Cardiac fibroblast (primary cell): ENCODE data around the gene YPEL4.
A peak's percentile ranks its signal among the peaks of the same experiment; 100 is the strongest.

ENCODE experiments used
- DNase-seq, 2 donors: peaks; one replicate each; pipeline versions ENCODE4 v3.0.0 to v3.0.0-alpha.2; 2010; ENCODE audit warnings: low read depth in 2 of 2
- H3K4me3 ChIP-seq, 2 donors: replicated peaks in 1 of 2; 1 replicate in 1 of 2; 2 replicates in 1 of 2; pipeline ENCODE4 v1.5.1; 2011; ENCODE audit warnings: low read depth in 2 of 2, low read length in 2 of 2, mild to moderate bottlenecking in 2 of 2, moderate library complexity in 1 of 2
- TF ChIP-seq, protein P1 (sequence below): IDR thresholded peaks from one replicate; pipeline ENCODE4 v1.5.1; 2011; ENCODE audit warnings: low read depth, mild to moderate bottlenecking, low read length, inconsistent platforms

The YPEL4 gene

DNA sequence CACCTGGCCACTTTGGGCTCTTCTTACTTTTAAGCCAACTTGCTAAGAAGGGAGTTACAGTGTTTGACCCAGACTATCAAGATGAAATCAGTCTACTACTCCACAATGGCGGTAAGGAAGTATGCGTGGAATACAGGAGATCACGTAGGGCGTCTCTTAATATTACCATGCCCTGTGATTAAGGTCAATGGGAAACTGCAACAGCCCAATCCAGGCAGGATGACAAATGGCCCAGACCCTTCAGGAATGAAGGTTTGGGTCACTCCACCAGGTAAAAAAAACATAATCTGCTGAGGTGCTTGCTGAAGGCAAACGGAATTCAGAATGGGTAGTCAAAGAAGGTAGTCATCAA lies 1.0 kb upstream of the YPEL4 start:
- no peak for DNase-seq
- TF ChIP-seq, protein P1, sequence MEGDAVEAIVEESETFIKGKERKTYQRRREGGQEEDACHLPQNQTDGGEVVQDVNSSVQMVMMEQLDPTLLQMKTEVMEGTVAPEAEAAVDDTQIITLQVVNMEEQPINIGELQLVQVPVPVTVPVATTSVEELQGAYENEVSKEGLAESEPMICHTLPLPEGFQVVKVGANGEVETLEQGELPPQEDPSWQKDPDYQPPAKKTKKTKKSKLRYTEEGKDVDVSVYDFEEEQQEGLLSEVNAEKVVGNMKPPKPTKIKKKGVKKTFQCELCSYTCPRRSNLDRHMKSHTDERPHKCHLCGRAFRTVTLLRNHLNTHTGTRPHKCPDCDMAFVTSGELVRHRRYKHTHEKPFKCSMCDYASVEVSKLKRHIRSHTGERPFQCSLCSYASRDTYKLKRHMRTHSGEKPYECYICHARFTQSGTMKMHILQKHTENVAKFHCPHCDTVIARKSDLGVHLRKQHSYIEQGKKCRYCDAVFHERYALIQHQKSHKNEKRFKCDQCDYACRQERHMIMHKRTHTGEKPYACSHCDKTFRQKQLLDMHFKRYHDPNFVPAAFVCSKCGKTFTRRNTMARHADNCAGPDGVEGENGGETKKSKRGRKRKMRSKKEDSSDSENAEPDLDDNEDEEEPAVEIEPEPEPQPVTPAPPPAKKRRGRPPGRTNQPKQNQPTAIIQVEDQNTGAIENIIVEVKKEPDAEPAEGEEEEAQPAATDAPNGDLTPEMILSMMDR: no peak
- no peak overlapping the region for H3K4me3 ChIP-seq

DNA sequence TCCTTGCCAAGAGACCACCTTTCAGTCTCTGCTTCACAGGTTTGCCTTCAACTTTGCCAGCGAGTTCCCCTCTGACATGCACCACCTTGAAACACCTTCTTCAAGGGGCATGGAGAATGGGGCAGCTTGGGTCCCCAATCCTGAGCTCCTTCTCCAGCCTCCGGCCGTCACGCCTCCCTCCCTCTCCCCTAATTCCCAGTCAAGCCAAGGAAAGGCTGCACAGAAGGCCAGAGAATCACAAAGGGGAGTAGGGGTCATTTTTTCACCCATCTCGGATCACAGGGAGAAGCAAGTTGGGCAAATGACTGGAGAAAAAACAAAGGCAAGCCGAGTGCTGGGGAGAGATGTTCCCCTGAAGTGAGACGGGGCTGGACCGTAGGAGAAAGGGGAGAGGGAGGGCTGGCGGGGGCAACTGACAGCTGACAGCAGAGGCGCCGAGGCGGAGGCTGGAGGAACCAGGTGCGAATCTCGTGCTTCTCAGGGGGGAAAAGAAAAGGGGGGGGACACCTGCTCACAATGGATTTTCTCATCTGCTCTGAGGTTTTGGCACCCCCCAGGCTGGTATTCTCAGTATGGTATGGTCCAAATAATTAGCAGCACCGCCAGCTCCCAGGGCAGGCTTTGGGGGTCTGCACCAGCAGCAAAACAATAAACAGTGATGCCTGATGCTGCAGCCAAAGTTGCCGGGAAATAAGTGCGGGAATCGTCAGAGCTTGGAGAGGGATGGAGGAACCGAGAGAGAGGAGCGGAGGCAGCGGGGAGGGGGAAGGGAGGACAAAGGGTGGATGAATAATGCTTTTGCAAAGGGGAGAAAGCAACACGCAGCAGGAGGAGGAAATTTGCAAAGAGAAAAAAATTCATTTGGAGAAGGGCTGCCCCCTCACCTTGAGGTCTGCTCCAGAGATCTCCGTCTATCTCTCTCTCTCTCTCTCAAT lies 644 bp downstream of the YPEL4 start:
- peak overlapping the region; percentile 55 for H3K4me3 ChIP-seq
- peak; percentile 32 to 38 for DNase-seq
- TF ChIP-seq, protein P1: no peak

DNA sequence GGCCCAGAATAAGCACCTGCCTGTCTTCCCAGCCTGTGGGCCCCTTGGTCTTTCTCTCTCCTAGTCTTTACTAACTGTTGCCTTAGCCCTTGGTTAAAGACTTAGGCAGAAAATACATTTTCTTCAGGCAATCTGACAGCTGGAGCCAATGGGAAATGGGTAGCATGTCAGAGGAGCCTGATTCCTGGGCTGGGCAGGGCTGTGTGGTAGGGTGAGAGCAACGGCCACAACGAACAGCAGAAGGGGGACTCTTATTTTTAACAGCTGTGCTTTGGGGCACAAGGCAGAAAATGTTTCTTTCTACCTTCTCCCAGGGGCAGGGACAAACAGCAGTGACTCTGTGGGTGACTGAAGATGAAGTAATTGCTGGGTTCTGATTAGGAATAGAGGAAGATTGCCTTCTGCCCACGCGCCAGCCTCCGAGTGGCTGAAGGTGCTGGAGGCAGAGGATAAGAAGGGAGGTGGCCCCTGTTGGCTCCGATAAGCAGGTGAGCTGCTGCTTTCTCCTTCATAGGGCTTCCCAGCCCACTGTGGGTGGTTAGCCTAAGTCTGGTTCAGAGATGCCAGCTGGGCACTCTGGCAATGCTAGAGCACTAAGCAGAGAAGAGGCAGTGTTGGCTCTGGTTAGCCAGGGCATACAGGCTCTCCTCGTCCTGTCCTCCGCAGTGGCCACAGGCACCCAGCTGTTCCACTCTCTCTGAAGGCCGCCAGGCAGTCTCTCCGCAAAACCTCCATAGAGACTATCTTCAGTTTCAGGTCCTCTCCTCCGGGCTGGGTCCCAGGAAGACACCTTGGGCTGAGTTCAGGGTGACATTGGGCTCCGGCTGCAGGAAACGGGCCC lies 1.5 kb downstream of the YPEL4 start:
- DNase-seq: peak; percentile 16 to 39
- TF ChIP-seq, protein P1: no peak
- peak overlapping the region in 1 of 2 donors; percentile 55 for H3K4me3 ChIP-seq

DNA sequence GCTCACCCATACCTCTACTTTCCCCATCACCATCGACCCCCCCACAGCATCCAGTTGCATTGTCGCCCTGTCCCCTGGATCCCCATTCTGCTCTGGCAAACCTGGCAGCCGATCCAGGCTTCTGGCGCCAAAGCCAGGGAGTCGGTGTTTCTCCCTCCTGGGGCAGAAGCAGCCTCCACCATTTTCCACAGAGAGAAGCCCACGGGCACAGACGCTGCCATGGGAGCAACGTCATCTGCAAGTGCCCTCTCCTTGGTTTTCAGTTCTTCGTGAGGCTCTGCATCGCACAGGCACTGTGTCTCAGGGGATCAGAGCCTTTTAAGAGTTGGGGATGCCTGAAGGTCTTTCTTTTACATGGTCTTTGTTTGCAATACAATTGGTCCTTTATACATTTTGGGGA lies 2.3 kb downstream of the YPEL4 start:
- TF ChIP-seq, protein P1: no peak
- DNase-seq: peak in 1 of 2 donors; percentile 13
- no peak overlapping the region for H3K4me3 ChIP-seq

DNA sequence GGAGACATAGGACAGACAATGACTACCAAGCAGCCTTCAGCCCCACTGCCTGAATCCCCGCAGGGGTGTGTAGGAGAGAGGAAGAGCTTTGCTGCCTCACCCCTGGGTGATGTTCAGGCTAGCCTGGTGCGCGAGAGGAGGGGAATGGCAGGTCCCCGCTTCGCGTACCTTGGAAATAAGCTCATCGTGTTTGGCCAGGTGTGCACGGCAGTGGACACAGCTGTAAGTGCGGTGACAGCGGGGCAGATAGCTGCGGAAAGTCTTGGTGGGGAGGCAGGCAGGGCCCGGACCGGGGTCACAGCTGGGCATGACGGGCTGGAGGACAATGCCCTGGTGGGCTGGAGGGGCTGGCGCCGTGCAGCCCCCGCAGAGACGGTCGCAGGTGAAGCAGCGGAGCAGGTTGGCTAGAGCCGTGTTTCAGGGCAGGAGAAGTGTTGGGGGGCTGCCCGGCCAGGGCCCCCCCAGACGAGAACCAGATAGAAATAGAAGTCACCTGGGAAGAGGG lies 2.9 kb downstream of the YPEL4 start:
- DNase-seq: no peak
- no peak overlapping the region for H3K4me3 ChIP-seq
- TF ChIP-seq, protein P1: no peak

DNA sequence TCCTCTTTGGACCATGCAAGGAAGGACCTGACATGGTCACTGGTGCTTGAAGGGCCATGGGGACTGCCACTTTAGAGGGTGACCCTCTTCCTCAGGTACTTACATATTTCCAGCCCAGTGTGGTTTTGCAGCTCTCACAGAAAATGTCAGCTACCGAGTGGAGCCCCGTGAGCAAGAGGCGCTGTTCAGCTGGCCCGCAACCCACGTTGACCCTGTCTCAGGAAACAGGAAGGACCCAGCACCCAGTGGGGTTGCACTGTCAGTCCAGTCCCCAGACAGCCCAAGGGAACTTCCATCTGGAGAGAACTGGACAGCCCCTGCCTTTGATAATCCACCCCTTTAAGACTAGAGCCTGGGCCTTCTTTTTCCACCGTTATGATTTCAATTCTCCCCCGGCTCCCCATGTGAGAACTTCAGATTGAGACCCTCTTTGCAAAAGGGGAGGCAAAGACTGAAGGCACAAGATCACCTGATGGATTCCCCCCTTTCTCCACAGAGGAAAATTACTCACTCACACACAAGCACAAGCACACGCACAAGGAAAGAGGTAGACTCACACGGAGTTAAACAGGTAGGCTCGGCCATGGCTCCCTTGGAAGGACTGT lies 3.4 kb downstream of the YPEL4 start:
- no peak for DNase-seq
- TF ChIP-seq, protein P1: no peak
- H3K4me3 ChIP-seq: no peak overlapping the region
